ENCODE measurements around the gene NFATC2. TPM values are rescaled to one million over a fixed set of nuclear protein-coding genes. Genes with fewer than 3 reads are reported as not detected.

The NFATC2 gene
- total RNA-seq, 2 experiments from 2014 or later = 32.5 to 33.2 TPM

GRCh38 chr20:51440589-51440988 is 101.9 kb downstream of the NFATC2 start:
- ChIA-PET POLR2A (no interaction called here), CTCF (interaction anchor here (1.1 kb wide), 1 partner anchor 55 kb away, joined by 3 read pairs; no protein-coding TSS in a partner anchor)
- H3K4me3 Mint-ChIP-seq = no peak overlapping the region
- H3K9me3 Mint-ChIP-seq = no peaks in the 10 kb centered on the region
- intact Hi-C loops (cut with DNase I, micrococcal nuclease) = no loop called here
- peaks cover 54% of the 10 kb centered on the region for H3K4me1 Mint-ChIP-seq (ENCODE audit: low read depth)
- no peaks in the 10 kb centered on the region for H3K27me3 ChIP-seq (ENCODE audit: control insufficient read depth in 1 of 2, insufficient read depth in 2 of 2, low read length in 2 of 2)
- TF ChIP-seq CTCF (IDR thresholded peaks at IDR 0.05) = no peak
- H3K27ac ChIP-seq (ENCODE audit: low read depth in 1 of 2, low read length in 2 of 2) = peak overlapping the region in 1 of 2 donors; percentile 33
- peaks cover 78% of the 10 kb centered on the region for H3K36me3 Mint-ChIP-seq (ENCODE audit: low read depth)
- DNase-seq (peak in 1 of 14 experiments; percentile 58), ATAC-seq (ENCODE audit: poor library complexity) (no peak)
- peaks cover 60% of the 10 kb centered on the region for H3K36me3 ChIP-seq (ENCODE audit: insufficient read depth, low read length)
- H3K4me1 ChIP-seq (ENCODE audit: insufficient read depth, low read length) = peaks cover 45% of the 10 kb centered on the region
- H3K27ac Mint-ChIP-seq = peak overlapping the region; percentile 66
- H3K4me3 ChIP-seq (ENCODE audit: low read length) = no peak overlapping the region
- no peaks in the 10 kb centered on the region for H3K27me3 Mint-ChIP-seq
- H3K9me3 ChIP-seq (ENCODE audit: control insufficient read depth in 1 of 2, insufficient read depth in 1 of 2, low read length in 2 of 2) = no peaks in the 10 kb centered on the region

DNA sequence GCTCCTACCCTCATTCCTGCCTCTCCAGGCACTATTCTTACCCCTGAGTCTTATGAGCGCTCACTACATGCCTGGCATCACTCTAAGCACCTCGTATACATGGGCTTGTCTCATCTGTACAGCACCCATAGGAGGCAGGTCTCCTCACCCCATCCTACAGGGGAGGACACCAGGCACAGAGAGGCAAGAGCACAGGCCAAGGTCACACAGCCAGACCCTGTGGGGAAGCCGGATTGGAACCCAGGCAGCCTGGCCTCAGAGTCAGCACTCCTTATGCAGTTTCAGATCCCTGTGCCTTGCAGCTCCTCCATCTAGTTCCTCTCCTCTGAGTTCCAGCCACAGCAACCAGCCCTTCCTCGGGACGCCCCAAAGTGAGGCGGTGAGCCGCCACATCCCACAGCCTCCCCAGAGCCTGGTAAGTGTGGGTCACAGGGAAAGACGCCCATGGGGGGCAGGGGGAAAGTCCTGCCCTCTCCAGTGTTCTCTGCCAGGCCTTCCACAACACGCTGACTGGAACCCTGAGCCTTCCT is 103.3 kb downstream of the NFATC2 start:
- POLR2A ChIA-PET = no interaction called here
- ATAC-seq (ENCODE audit: poor library complexity) = no peak
- peaks cover 53% of the 10 kb centered on the region for H3K4me1 Mint-ChIP-seq (ENCODE audit: low read depth)
- peaks cover 35% of the 10 kb centered on the region for H3K4me1 ChIP-seq (ENCODE audit: insufficient read depth, low read length)
- intact Hi-C loops (cut with DNase I, micrococcal nuclease) = no loop called here
- H3K4me3 Mint-ChIP-seq = no peak overlapping the region
- no peaks in the 10 kb centered on the region for H3K27me3 ChIP-seq (ENCODE audit: control insufficient read depth in 1 of 2, insufficient read depth in 2 of 2, low read length in 2 of 2)
- DNase-seq = no peak
- no peak for TF ChIP-seq CTCF (IDR thresholded peaks at IDR 0.05)
- H3K9me3 Mint-ChIP-seq = no peaks in the 10 kb centered on the region
- CTCF ChIA-PET = no interaction called here
- no peaks in the 10 kb centered on the region for H3K27me3 Mint-ChIP-seq
- no peaks in the 10 kb centered on the region for H3K9me3 ChIP-seq (ENCODE audit: control insufficient read depth in 1 of 2, insufficient read depth in 1 of 2, low read length in 2 of 2)
- no peak overlapping the region for H3K27ac ChIP-seq (ENCODE audit: low read depth in 1 of 2, low read length in 2 of 2)
- peaks cover 78% of the 10 kb centered on the region for H3K36me3 Mint-ChIP-seq (ENCODE audit: low read depth)
- H3K27ac Mint-ChIP-seq = peak overlapping the region; percentile 19
- peaks cover 63% of the 10 kb centered on the region for H3K36me3 ChIP-seq (ENCODE audit: insufficient read depth, low read length)
- no peak overlapping the region for H3K4me3 ChIP-seq (ENCODE audit: low read length)

DNA sequence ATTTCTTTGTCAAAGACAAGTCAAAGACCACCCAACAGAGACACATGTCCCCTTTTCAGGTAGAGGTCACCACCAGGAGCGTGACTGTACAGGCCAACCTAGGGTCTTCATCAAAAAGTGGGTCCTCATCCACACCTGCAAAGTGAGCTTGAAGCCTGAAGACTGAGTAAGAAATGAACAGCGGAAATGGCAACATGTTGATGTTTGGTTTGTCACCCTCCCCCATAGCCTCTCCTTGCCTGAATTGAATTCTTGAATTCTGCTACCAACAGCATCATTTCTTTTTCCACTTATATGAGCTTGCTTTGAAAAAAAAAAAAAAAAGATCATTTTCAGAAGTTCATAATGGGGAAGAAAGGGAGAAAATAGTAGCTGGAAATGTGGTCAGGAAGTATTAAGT is 104.4 kb downstream of the NFATC2 start:
- Histone ChIP-seq H3K27ac (ENCODE audit: low read depth in 1 of 2, low read length in 2 of 2) (no peak overlapping the region), H3K36me3 (ENCODE audit: insufficient read depth, low read length) (peaks cover 66% of the 10 kb centered on the region), H3K4me1 (ENCODE audit: insufficient read depth, low read length) (peaks cover 34% of the 10 kb centered on the region), H3K27me3 (ENCODE audit: control insufficient read depth in 1 of 2, insufficient read depth in 2 of 2, low read length in 2 of 2) (no peaks in the 10 kb centered on the region), H3K4me3 (ENCODE audit: low read length) (no peak overlapping the region), H3K9me3 (ENCODE audit: control insufficient read depth in 1 of 2, insufficient read depth in 1 of 2, low read length in 2 of 2) (no peaks in the 10 kb centered on the region)
- no peaks in the 10 kb centered on the region for H3K27me3 Mint-ChIP-seq
- ATAC-seq (ENCODE audit: poor library complexity) (no peak), DNase-seq (no peak)
- POLR2A ChIA-PET = no interaction called here
- CTCF ChIA-PET = interaction anchor here (1.2 kb wide), 1 partner anchor 12 kb away, joined by 3 read pairs; no protein-coding TSS in a partner anchor
- peaks cover 50% of the 10 kb centered on the region for H3K4me1 Mint-ChIP-seq (ENCODE audit: low read depth)
- intact Hi-C loops (cut with DNase I, micrococcal nuclease) = no loop called here
- peaks cover 73% of the 10 kb centered on the region for H3K36me3 Mint-ChIP-seq (ENCODE audit: low read depth)
- H3K27ac Mint-ChIP-seq = peak overlapping the region; percentile 19
- H3K9me3 Mint-ChIP-seq = no peaks in the 10 kb centered on the region
- no peak for TF ChIP-seq CTCF (IDR thresholded peaks at IDR 0.05)
- H3K4me3 Mint-ChIP-seq = no peak overlapping the region
